Stimulated activated CD4-positive, alpha-beta T cell treated with anti-CD3 and anti-CD28 coated beads, TNF-alpha, amount 100 ng/mL, for 4 hours (primary cell): ENCODE results near the gene CRABP2.

Experiments used
- DNase-seq, 3 experiments: peaks; one replicate each; pipeline ENCODE4 v3.0.0-alpha.2; 2020; ENCODE audit warnings: low read depth in 3 of 3

Gene CRABP2

GRCh38 chr1:156709031-156709430 lies 3.6 kb upstream of the CRABP2 start:
- DNase-seq: no peak

- no peak for DNase-seq
Observed at GRCh38 chr1:156708218-156708661, 2.9 kb upstream of the CRABP2 start.

DNA sequence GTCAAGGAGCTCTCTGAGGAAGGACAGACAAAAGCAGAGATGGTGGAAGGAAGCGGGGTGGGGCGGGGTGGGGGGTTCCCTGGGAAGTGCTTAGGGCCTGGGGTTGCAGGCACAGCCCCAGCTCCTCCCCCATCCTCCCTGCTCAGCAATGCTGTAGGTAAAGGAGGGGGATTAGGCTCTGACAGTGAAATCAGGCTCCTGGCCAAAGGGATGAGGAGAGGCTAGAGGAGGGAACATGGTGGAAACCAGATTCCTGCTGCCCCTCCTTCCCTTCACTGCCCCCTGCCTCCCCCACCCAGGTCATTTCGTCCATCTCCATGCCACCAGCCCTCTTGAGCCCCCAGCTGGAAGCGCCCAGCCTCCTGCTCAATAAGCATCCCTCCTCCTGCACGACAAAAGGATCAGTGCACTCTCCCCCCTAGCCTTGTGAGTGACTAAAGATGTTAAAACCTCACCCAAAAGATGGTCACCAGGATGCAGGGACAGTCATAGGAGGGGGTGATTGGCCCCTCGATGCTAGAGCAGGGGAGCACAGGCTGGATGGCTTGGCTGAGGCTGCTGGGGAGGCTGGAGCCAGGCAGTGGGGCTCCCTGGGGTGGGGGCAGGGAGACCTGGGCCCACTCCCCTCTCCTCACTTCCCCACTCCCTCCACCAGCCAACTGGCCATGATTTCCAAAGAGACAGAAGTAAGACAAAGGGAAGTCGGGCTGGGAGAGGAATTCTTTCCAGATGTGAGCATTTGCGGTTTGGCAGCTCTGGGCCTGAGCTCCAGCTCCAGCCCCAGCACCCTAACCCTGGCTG lies 2.2 kb upstream of the CRABP2 start:
- no peak for DNase-seq

DNA sequence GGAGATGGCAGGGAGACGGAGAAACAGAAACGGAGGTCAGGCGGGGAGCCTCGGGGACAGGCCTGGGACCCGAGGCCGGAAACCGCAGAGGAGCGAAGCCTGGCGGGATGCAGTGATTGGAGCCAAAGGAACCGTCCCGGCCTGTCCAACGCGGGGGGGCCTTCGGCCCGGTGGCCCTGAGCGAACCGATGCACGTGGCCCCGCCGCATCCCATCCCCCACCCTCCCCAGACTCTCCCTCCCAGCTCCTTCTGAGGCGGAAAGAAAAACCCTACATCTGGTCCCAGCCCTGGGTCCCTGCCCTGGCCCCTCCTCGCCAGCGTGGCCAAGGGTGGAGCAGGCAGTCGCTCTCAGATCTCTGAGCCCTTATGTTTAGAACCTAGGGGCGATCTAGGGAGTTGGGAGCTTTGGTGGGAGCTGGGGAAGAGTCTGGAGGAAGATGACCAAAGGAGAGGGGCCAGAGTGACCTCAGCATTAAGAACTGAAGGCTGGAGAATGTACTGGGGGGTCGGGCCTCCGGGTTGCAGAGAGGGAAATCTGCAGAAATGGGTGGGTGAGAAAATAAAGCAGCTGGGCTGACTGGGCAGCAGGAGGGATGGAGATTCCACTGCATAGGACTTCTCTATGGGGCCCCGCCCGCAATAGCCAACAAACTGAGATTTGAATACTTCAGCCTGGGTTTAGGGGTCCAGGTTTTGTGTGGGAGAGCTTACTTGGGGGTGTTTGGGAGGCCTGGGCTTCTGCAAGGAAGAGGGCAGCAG lies 1.5 kb upstream of the CRABP2 start:
- no peak for DNase-seq

DNA sequence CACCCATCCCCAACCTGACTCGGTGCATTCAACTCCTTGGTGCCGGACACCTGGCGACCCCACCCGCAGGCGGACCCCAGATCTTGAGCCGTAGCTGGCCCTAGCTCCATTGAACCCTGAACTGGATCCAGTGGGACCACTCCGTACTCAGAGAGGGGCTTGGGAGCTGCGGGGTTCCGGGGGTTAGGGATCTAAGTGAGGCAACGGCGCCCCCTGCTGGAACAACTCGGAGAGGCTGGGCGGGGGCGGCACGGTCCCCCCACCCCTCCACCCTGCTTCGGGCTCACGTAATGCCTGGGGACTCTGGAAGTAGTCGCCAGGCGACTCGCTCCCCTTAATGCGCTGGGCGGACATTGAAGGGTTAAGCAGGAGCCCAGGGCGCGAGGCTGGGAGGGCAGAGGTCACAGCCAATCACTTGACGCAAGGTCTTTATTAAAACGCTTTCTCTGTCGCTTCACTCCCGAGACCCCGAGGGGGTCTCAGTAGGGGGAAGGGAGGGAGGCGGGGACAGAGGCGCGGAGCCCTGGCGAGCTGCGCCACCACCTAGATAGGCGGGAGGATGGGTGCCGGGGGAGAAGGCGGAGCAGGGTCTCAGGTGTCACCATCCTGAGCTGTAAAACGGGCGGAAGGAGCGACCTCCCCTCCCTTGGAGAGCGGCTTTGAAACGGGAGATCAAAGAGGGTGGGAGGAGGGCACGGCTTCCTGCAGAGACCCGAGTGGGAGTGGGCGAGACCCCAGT lies 704 bp upstream of the CRABP2 start:
- DNase-seq: peak; percentile 51 to 60 (median 59)

GRCh38 chr1:156704930-156705320 lies 458 bp downstream of the CRABP2 start:
- DNase-seq: peak in 1 of 3 experiments; percentile 33

GRCh38 chr1:156704166-156704711 lies 1.1 kb downstream of the CRABP2 start:
- no peak for DNase-seq

- no peak for DNase-seq
Observed at GRCh38 chr1:156703741-156704140, 1.6 kb downstream of the CRABP2 start.

GRCh38 chr1:156703336-156703735 lies 2.0 kb downstream of the CRABP2 start:
- no peak for DNase-seq

- no peak for DNase-seq
Observed at GRCh38 chr1:156700736-156701531, 4.4 kb downstream of the CRABP2 start.

GRCh38 chr1:156698995-156699394 lies 6.4 kb downstream of the CRABP2 start:
- DNase-seq: no peak

DNA sequence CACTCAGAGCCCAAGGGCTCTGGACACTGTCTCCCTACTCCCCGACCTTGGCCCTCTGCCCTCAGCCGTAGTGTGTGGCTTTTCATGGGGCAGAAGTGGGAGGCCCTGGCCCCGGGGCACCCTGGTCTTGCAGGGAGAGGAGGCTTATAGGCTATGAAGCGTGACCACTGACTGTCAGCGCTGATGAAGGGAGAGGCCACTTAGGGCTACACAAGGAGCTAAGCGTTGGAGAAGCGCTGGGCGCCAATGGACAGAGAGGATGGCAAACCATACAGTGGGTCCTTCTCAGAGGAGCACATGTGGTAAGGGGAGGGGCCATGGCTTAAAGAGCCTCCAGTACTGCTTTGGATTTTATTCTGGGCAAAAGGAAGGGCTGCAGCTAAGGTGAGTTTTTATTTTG lies 7.9 kb downstream of the CRABP2 start:
- DNase-seq: no peak

DNA sequence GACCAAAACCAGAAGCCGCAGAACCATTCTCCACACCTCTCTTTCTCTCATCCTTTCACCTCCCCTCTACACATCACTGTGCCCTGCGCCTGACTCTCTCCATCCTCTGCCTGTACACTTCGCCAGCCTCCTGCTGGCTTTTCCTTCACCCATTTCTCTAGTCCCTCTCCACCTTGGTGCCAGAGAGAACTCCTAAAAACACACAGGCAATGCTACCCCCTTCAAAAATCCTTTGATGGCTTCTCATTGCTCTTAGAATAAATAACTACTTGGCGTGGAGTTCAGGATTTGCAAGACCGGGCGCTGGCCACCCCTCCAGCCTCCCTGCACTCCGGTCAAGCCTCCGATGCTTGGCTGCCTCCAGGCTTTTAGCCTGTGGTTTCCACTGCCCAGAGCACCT lies 8.6 kb downstream of the CRABP2 start:
- no peak for DNase-seq

DNA sequence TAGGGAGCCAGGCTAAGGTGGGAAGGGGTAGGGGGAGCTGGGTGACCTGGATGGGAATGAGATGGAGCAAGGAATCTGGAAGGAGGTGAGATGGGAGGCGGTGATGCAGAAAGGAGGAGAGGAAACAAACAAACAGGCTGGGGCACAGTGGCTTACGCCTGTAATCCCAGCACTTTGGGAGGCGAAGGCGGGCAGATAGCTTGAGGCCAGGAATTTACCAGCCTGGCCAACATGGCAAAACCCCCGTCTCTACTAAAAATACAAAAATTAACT lies 10.8 kb downstream of the CRABP2 start:
- no peak for DNase-seq

DNA sequence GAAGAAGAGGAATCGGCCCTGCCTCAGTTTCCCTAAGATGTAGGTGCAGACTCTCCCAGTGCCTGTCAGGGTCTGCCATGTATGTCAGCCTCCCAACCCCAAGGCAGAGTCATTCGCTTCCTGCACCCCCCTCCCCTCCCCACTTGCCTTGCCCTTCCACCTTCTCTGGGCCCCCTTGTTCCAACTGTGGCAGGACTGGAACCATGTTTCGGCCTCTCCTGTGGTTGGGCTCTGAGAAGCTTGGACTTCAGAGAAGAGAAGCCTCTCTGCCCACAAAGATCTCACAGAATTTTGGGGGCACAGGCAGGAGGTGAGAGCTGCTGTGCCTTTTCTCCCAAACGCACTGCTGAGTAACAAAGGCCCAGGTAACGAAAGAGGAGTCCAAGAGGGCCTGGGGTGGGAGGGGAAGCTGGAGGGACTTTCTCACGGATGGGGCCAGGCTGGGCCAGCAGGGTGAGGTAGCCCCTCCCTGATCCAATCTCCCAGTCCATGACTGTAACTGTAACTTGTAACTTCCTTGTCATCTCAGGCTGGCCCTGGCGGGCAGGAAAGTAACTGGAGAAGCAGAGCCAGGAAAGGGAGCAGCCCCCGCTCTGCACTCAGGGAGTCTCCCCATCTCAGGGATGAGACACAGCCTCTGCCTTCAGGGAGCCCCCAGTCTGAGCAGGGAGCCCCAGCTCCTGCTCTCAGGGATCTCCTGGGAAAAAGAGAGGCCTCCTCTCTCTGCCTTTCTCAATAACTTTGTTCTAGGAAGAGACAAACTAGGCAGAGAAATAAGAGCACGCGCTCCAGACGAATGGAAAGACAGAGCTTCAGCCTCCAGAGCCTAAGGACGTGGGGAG lies 11.3 kb downstream of the CRABP2 start:
- no peak for DNase-seq

DNA sequence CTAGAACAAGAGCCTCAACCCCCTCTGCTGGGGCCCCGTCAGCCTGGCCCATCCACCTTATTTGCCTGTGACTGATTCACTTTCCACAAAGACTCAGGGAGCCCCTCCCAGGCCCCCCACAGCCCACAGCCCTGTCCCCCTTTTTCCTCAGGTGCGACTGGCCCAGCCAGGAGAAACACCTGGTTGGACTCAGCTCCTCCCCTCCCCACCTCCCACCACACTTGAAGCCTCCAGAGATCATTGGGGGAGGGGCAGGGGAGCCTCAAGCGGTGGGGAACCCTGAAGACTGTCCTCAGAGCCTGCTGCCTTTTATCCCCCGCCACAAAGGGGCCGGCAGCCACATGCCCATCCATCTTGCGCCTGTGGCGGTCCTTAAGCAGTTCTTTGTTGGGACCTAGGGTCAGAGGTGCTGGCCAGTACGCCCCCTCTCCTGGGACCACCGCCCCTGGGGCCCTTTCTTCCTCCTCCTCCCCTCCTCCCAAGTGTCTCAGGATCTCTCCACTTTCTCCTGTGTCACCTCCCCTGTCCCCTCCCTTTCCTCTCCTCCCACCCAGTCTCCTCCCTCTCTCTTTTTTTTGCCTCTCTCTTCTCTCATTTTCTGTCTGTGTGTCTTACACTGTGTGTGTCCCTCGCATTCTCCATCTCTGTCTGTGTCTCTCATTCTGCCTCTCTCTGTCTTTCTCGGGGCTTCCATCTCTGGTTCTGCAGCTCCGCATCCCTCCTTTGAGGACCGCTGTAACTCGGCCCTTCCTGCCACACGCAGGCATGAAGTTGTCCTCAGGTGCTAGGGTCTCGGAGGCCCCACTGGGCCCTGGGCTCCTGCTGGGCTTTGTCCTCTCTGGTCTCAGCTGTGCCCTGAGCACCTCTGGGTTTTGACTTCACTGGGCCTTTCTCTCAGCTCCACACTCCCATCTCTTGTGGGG lies 12.2 kb downstream of the CRABP2 start:
- no peak for DNase-seq

DNA sequence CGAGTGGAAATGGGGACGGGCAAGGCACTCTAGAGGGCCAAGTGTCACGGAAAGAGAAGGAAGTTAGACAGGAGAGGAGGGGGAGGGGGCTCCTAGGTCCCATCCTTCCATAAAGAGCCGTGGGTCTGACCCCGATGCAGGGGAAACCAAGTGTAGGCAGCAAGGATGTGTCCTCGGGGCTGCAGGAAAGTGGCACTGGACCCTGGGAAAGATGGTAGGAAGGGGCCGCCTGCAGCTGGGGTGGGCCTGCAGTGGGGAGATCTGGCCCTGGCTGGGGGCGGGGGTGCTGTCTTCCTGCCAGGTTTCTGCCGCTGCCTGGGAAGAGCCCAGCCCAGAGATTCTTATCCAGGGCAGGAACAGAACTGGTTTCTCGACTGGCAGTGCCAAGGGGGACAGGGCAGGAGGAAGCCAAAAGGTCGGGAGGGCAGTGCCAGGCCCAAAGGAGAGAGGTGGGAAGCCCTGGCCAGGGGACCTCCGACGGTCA lies 12.9 kb downstream of the CRABP2 start:
- no peak for DNase-seq

DNA sequence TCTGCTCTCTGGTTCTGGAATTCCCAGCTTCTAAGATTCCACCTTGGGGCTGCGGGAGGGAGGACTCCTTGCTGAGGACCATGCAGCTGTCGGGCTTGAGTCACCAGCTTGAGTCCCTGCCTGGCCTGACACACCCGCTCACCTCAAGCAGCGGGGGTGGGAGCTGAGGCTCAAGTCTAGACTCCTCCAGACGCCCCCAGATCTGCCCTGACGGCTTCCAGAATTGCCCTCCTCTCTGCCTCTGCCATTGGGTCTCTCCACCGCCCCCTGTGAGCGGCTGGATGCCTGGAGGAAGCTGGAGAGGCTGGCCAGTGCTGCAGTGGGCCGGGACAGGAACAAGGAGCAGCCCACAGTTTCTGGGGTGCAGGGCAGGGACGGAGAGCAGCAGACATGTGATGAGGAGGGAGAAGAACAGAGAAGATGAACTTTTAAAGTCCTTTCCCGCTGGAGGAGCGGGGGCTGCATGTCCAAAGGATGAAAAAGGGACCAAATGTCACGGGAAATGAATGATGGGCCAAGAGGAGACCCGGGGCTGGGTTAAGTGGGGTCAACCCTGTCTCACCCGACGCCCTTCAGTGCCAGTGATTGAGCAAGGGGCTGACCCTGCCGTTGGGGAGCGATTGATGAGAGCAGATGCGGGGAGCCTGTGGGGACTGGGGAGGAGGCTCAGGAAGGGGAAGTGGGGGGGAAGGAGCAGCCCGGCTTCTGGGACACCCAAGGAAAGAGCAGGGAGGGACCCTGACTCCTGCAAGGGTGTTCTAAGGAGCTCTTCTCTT lies 13.5 kb downstream of the CRABP2 start:
- no peak for DNase-seq

- DNase-seq: no peak
Observed at GRCh38 chr1:156691191-156691590, 14.2 kb downstream of the CRABP2 start.
